OCI-LY1 (cell line): ENCODE data around the gene ASTL.

Experiments
- EZH2 ChIP-seq: fragments of 200-600 bp; sonication (generic), shearing (Covaris generic); IDR thresholded peaks from 2 replicates; pipeline ENCODE4 v1.8.0; 2017; ENCODE audit warnings: borderline replicate concordance, mixed run types, mild to moderate bottlenecking, antibody characterized with exemption, low read length, moderate library complexity, mixed read lengths
- TF ChIP-seq, protein P1 (sequence below): fragments of 200-600 bp; sonication (generic), shearing (Covaris generic); IDR thresholded peaks from 2 replicates; pipeline ENCODE4 v1.5.1; 2017; ENCODE audit warnings: mild to moderate bottlenecking, antibody characterized with exemption, low read length, moderate library complexity, mixed read lengths

DNA sequence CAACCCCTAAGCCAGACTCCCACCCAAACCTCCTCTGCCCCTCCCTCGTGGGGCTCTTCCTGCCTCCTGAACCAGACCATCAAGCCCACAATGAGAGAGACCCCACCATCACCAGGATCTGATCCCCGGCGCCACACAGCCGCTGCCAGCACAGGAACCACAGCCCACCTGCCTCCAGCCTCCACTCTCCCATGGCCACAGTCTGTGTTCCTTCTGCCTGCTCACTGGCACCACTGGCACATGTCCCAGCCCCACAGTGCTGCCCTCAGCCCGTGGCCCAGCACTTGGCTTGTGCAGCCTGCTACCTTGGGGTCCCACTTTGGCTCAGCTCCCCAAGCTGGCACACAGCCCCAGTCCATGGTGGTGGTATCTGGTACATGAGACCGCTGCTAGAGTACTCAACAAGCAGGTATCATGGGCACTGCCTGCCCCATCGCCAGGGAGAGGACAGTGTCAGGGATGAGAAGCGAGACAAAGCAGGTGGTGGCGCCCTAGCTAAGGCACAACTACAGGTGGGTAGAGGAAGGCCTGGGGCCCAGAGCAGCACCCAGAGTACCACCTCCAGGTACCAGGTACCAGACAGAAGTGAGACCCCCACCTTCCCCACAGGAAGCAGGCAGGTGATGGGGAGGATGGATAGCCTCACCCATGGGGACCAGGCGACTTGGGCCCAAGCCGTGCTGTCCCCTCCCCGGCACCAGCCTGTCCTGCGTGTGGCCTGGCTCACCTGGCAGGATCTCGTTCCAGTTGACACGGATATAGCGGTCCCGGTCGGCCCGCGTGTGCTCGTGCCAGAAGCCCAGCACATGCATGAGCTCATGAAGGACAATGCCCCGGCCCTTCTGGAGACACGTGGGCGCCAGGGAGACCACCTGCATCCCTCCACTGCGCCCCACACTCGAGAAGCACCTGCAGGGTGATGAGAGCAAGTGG lies 6.2 kb downstream of the ASTL start:
- TF ChIP-seq, protein P1, sequence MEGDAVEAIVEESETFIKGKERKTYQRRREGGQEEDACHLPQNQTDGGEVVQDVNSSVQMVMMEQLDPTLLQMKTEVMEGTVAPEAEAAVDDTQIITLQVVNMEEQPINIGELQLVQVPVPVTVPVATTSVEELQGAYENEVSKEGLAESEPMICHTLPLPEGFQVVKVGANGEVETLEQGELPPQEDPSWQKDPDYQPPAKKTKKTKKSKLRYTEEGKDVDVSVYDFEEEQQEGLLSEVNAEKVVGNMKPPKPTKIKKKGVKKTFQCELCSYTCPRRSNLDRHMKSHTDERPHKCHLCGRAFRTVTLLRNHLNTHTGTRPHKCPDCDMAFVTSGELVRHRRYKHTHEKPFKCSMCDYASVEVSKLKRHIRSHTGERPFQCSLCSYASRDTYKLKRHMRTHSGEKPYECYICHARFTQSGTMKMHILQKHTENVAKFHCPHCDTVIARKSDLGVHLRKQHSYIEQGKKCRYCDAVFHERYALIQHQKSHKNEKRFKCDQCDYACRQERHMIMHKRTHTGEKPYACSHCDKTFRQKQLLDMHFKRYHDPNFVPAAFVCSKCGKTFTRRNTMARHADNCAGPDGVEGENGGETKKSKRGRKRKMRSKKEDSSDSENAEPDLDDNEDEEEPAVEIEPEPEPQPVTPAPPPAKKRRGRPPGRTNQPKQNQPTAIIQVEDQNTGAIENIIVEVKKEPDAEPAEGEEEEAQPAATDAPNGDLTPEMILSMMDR: no peak
- TF ChIP-seq EZH2: no peak
